GM23338 (cell line): ENCODE results near the gene NIF3L1. TPM values are rescaled to one million over a fixed set of nuclear protein-coding genes. Genes with fewer than 3 reads are reported as not detected.

Experiments
- ATAC-seq: fragments of 200-7000 bp; cut with Tn5 transposase; 3 replicates; pipeline ENCODE4 v1.9.1; 2020
- DNase-seq: peaks from one replicate; pipeline ENCODE4 v3.0.0-alpha.2; 2015; ENCODE audit warnings: low spot score
- H2AFZ ChIP-seq: fragments of 200-600 bp; sonication (generic); 2 replicates; pipeline ENCODE4 v1.8.0; 2016; ENCODE audit warnings: antibody characterized with exemption, mild to moderate bottlenecking, moderate library complexity
- H3F3A ChIP-seq: fragments of 200-600 bp; sonication (generic); replicated peaks from 2 replicates; pipeline ENCODE4 v1.8.0; 2017; ENCODE audit warnings: antibody characterized with exemption, mixed run types, low read depth
- H3K27ac ChIP-seq: fragments of 200-600 bp; sonication (generic); 2 replicates; pipeline ENCODE4 v1.6.1; 2016; ENCODE audit warnings: low read depth
- H3K27me3 ChIP-seq: fragments of 200-600 bp; sonication (generic); 2 replicates; pipeline ENCODE4 v1.8.0; 2016; ENCODE audit warnings: mild to moderate bottlenecking, mixed run types, moderate library complexity; ENCODE audit not compliant: insufficient read depth
- H3K36me3 ChIP-seq: fragments of 200-600 bp; sonication (generic); 2 replicates; pipeline ENCODE4 v1.8.0; 2016; ENCODE audit warnings: mild to moderate bottlenecking; ENCODE audit not compliant: insufficient read depth
- H3K4me1 ChIP-seq: fragments of 200-600 bp; sonication (generic); 2 replicates; pipeline ENCODE4 v1.8.0; 2016; ENCODE audit warnings: mild to moderate bottlenecking, moderate library complexity; ENCODE audit not compliant: insufficient read depth
- H3K4me2 ChIP-seq: fragments of 200-600 bp; sonication (generic); 2 replicates; pipeline ENCODE4 v1.7.1; 2017; ENCODE audit warnings: mixed run types
- H3K4me3 ChIP-seq: fragments of 200-600 bp; sonication (generic); 2 replicates; pipeline ENCODE4 v1.6.1; 2016; ENCODE audit warnings: mixed run types
- H3K79me2 ChIP-seq: fragments of 200-600 bp; sonication (generic); replicated peaks from 2 replicates; pipeline ENCODE4 v1.8.0; 2017; ENCODE audit warnings: mild to moderate bottlenecking; ENCODE audit not compliant: insufficient read depth
- H3K9me2 ChIP-seq: fragments of 200-600 bp; sonication (generic); 2 replicates; pipeline ENCODE4 v1.8.0; 2017; ENCODE audit not compliant: insufficient read depth
- H4K20me1 ChIP-seq: fragments of 200-600 bp; sonication (generic); replicated peaks from 2 replicates; pipeline ENCODE4 v1.8.0; 2017; ENCODE audit warnings: mild to moderate bottlenecking; ENCODE audit not compliant: insufficient read depth
- H3K27ac Mint-ChIP-seq: 2 replicates; pipeline ENCODE4 v1.8.0; 2020; ENCODE audit warnings: inconsistent platforms, mild to moderate bottlenecking, moderate library complexity, mixed read lengths
- H3K27me3 Mint-ChIP-seq: 3 replicates; pipeline ENCODE4 v1.8.0; 2022; ENCODE audit warnings: low read depth, mild to moderate bottlenecking, moderate library complexity, mixed read lengths, inconsistent platforms; ENCODE audit not compliant: insufficient read depth, poor library complexity
- H3K36me3 Mint-ChIP-seq: 3 replicates; pipeline ENCODE4 v1.8.0; 2021; ENCODE audit warnings: low read depth, mild to moderate bottlenecking, inconsistent platforms, moderate library complexity, mixed read lengths
- H3K4me1 Mint-ChIP-seq: 3 replicates; pipeline ENCODE4 v1.8.0; 2020; ENCODE audit warnings: mild to moderate bottlenecking, inconsistent platforms, mixed read lengths
- H3K4me3 Mint-ChIP-seq: 3 replicates; pipeline ENCODE4 v1.8.0; 2021; ENCODE audit warnings: moderate library complexity, mild to moderate bottlenecking, inconsistent platforms, mixed read lengths
- H3K9me3 Mint-ChIP-seq: 3 replicates; pipeline ENCODE4 v1.8.0; 2020; ENCODE audit warnings: moderate library complexity, mild to moderate bottlenecking, inconsistent platforms, mixed read lengths
- CTCF ChIP-seq, 2 experiments: fragments of 200-600 bp in 1 of 2; sonication (generic) in 1 of 2; conservative IDR thresholded peaks; 2 replicates each; pipeline versions ENCODE4 v1.5.1 to v1.6.1; 2016 to 2017; ENCODE audit warnings: antibody characterized with exemption in 2 of 2, low read depth in 2 of 2, mild to moderate bottlenecking in 2 of 2, moderate library complexity in 1 of 2
- ETS1 ChIP-seq: IDR thresholded peaks from 2 replicates; pipeline ENCODE4 v1.6.1; 2016; ENCODE audit warnings: antibody characterized with exemption
- EZH2 ChIP-seq: fragments of 200-600 bp; sonication (generic); IDR thresholded peaks from one replicate; pipeline ENCODE4 v1.8.0; 2017; ENCODE audit warnings: antibody characterized with exemption, mild to moderate bottlenecking, low read depth; ENCODE audit not compliant: unreplicated experiment
- POLR2AphosphoS5 ChIP-seq: IDR thresholded peaks from 2 replicates; pipeline ENCODE4 v1.6.1; 2016; ENCODE audit warnings: antibody characterized with exemption, low read depth
- REST ChIP-seq: IDR thresholded peaks from one replicate; pipeline ENCODE4 v1.6.1; 2018; ENCODE audit warnings: antibody characterized with exemption; ENCODE audit not compliant: unreplicated experiment
- STAT1 ChIP-seq: IDR thresholded peaks from one replicate; pipeline ENCODE4 v1.6.1; 2016; ENCODE audit warnings: antibody characterized with exemption; ENCODE audit not compliant: unreplicated experiment
- ZNF114 ChIP-seq: fragments of 250-450 bp; sonication (Bioruptor Pico); IDR thresholded peaks from 2 replicates; pipeline ENCODE4 v1.5.0; 2020; ENCODE audit warnings: mild to moderate bottlenecking, moderate library complexity
- ZNF462 ChIP-seq: fragments of 250-450 bp; sonication (Bioruptor Pico); IDR thresholded peaks from 2 replicates; pipeline ENCODE4 v1.5.0; 2020; ENCODE audit warnings: mild to moderate bottlenecking, moderate library complexity
- polyA plus RNA-seq: library from polyadenylated mRNA; unstranded; fragments of >200 nt; fragmentation: Nextera tagmentation; extraction: Ambion mirVana; gene quantifications from 2 replicates; pipeline ENCODE4 v1.2.1, GENCODE V29; 2016
- total RNA-seq: library from RNA; depleted of rRNA; stranded (reverse); fragments of >200 nt; shearing (Covaris generic); gene quantifications from 2 replicates; pipeline ENCODE4 v1.2.3, GENCODE V29; 2014

NIF3L1 gene
- total and polyA plus RNA-seq, 2 experiments from 2014 or later, result 62.8 to 63.9 TPM

GRCh38 chr2:200930947-200931626 is 41.9 kb downstream of the NIF3L1 start:
- TF ChIP-seq ETS1, result no peak
- peaks cover 63% of the 10 kb centered on the region for H3K36me3 ChIP-seq
- H3K36me3 Mint-ChIP-seq, result peaks cover 42% of the 10 kb centered on the region

GRCh38 chr2:200939832-200940231 is 50.7 kb downstream of the NIF3L1 start:
- H3K4me3 Mint-ChIP-seq, result no peak overlapping the region
- no peaks in the 10 kb centered on the region for H3K9me3 Mint-ChIP-seq
- Histone ChIP-seq H3F3A (no peaks in the 10 kb centered on the region), H3K4me3 (no peak overlapping the region), H3K79me2 (no peaks in the 10 kb centered on the region), H3K9me2 (no peaks in the 10 kb centered on the region), H2AFZ (no peak overlapping the region), H4K20me1 (peaks cover 4% of the 10 kb centered on the region; the same call in 1 of the 2 replicates), H3K27ac (no peak overlapping the region), H3K36me3 (peaks cover 73% of the 10 kb centered on the region), H3K4me2 (no peak overlapping the region), H3K27me3 (no peaks in the 10 kb centered on the region), H3K4me1 (no peaks in the 10 kb centered on the region)
- DNase-seq, result no peak
- H3K4me1 Mint-ChIP-seq, result no peaks in the 10 kb centered on the region
- ATAC-seq, result no peak
- H3K36me3 Mint-ChIP-seq, result peaks cover 61% of the 10 kb centered on the region
- H3K27ac Mint-ChIP-seq, result no peak overlapping the region
- no peaks in the 10 kb centered on the region for H3K27me3 Mint-ChIP-seq
- no peak for TF ChIP-seq CTCF (conservative IDR thresholded peaks at IDR 0.05; ENCODE audit: low read depth in 2 of 2)
- no peak for TF ChIP-seq REST
- no peak for TF ChIP-seq ZNF462 (CRISPR knock-in tag)
- TF ChIP-seq EZH2, result no peak
- no peak for TF ChIP-seq POLR2AphosphoS5
- no peak for TF ChIP-seq ZNF114 (CRISPR knock-in tag)
- no peak for TF ChIP-seq STAT1

More at GRCh38 chr2:200930947-200931626, 41.9 kb downstream of the NIF3L1 start:
- H3K4me2 ChIP-seq, result no peak overlapping the region
- 0 out of 2 replicates have a peak, but pooled peaks cover 2% of the 10 kb centered on the region for H4K20me1 ChIP-seq
- H3K79me2 ChIP-seq, result no peaks in the 10 kb centered on the region
- Mint-ChIP-seq H3K27ac (no peak overlapping the region), H3K4me3 (no peak overlapping the region), H3K9me3 (no peaks in the 10 kb centered on the region), H3K4me1 (no peaks in the 10 kb centered on the region), H3K27me3 (no peaks in the 10 kb centered on the region)
- H2AFZ ChIP-seq, result no peak overlapping the region
- H3K27me3 ChIP-seq, result no peaks in the 10 kb centered on the region
- no peak overlapping the region for H3K27ac ChIP-seq
- no peak for ATAC-seq
- H3F3A ChIP-seq, result no peaks in the 10 kb centered on the region
- H3K4me1 ChIP-seq, result no peaks in the 10 kb centered on the region
- DNase-seq, result no peak
- H3K4me3 ChIP-seq, result no peak overlapping the region
- no peaks in the 10 kb centered on the region for H3K9me2 ChIP-seq
